Measurements from ENCODE around the gene FADS1.

FADS1 gene

GRCh38 chr11:61793829-61794204 lies 23.0 kb downstream of the FADS1 start:
- DNase-seq (ENCODE audit: low read depth in 1 of 2, low spot score in 1 of 2) = no peak
- TF ChIP-seq JUND (IDR thresholded peaks at IDR 0.05; ENCODE audit: low read depth) = no peak
- in situ Hi-C loops (cut with HindIII; ENCODE audit: low pct_unique_long_range_greater_than_20kb, low sequenced_read_pairs) = no loop called here

GRCh38 chr11:61793083-61793828 lies 23.5 kb downstream of the FADS1 start:
- no peak for DNase-seq (ENCODE audit: low read depth in 1 of 2, low spot score in 1 of 2)
- no peak for TF ChIP-seq JUND (IDR thresholded peaks at IDR 0.05; ENCODE audit: low read depth)
- in situ Hi-C loops (cut with HindIII; ENCODE audit: low pct_unique_long_range_greater_than_20kb, low sequenced_read_pairs) = no loop called here

- no peak for TF ChIP-seq JUND (IDR thresholded peaks at IDR 0.05; ENCODE audit: low read depth)
- in situ Hi-C loops (cut with HindIII; ENCODE audit: low pct_unique_long_range_greater_than_20kb, low sequenced_read_pairs) = no loop called here
- peak; percentile 95 to 97 for DNase-seq (ENCODE audit: low read depth in 1 of 2, low spot score in 1 of 2)
Measured at GRCh38 chr11:61792310-61793082, 24.3 kb downstream of the FADS1 start, which contains the start of the genes FEN1 and TMEM258. TSS of gene FEN1 (plus strand) at chr11:61792911. CDS start at chr11:61795362, 2,451 bp downstream. TSS of gene TMEM258 (minus strand) at chr11:61792599. CDS start at chr11:61792558, 41 bp downstream.

GRCh38 chr11:61791737-61792309 lies 25.0 kb downstream of the FADS1 start:
- no peak for TF ChIP-seq JUND (IDR thresholded peaks at IDR 0.05; ENCODE audit: low read depth)
- DNase-seq (ENCODE audit: low read depth in 1 of 2, low spot score in 1 of 2) = peak in 1 of 2 experiments; percentile 82
- in situ Hi-C loops (cut with HindIII; ENCODE audit: low pct_unique_long_range_greater_than_20kb, low sequenced_read_pairs) = no loop called here

- in situ Hi-C loops (cut with HindIII; ENCODE audit: low pct_unique_long_range_greater_than_20kb, low sequenced_read_pairs) = no loop called here
- peak in 1 of 2 experiments; percentile 65 for DNase-seq (ENCODE audit: low read depth in 1 of 2, low spot score in 1 of 2)
- TF ChIP-seq JUND (IDR thresholded peaks at IDR 0.05; ENCODE audit: low read depth) = no peak
Measured at GRCh38 chr11:61787928-61788491, 28.8 kb downstream of the FADS1 start.

GRCh38 chr11:61785837-61786402 lies 30.9 kb downstream of the FADS1 start:
- DNase-seq (ENCODE audit: low read depth in 1 of 2, low spot score in 1 of 2) = no peak
- in situ Hi-C loops (cut with HindIII; ENCODE audit: low pct_unique_long_range_greater_than_20kb, low sequenced_read_pairs) = no loop called here
- TF ChIP-seq JUND (IDR thresholded peaks at IDR 0.05; ENCODE audit: low read depth) = no peak

- in situ Hi-C loops (cut with HindIII; ENCODE audit: low pct_unique_long_range_greater_than_20kb, low sequenced_read_pairs) = no loop called here
- no peak for TF ChIP-seq JUND (IDR thresholded peaks at IDR 0.05; ENCODE audit: low read depth)
- DNase-seq (ENCODE audit: low read depth in 1 of 2, low spot score in 1 of 2) = no peak
Measured at GRCh38 chr11:61784506-61784805, 32.3 kb downstream of the FADS1 start.

GRCh38 chr11:61783717-61784505 lies 32.9 kb downstream of the FADS1 start:
- TF ChIP-seq JUND (IDR thresholded peaks at IDR 0.05; ENCODE audit: low read depth) = no peak
- DNase-seq (ENCODE audit: low read depth in 1 of 2, low spot score in 1 of 2) = peak in 1 of 2 experiments; percentile 7
- in situ Hi-C loops (cut with HindIII; ENCODE audit: low pct_unique_long_range_greater_than_20kb, low sequenced_read_pairs) = no loop called here

- DNase-seq (ENCODE audit: low read depth in 1 of 2, low spot score in 1 of 2) = no peak
- in situ Hi-C loops (cut with HindIII; ENCODE audit: low pct_unique_long_range_greater_than_20kb, low sequenced_read_pairs) = no loop called here
- TF ChIP-seq JUND (IDR thresholded peaks at IDR 0.05; ENCODE audit: low read depth) = no peak
Measured at GRCh38 chr11:61782841-61783240, 34.0 kb downstream of the FADS1 start.

GRCh38 chr11:61782299-61782698 lies 34.5 kb downstream of the FADS1 start:
- no peak for TF ChIP-seq JUND (IDR thresholded peaks at IDR 0.05; ENCODE audit: low read depth)
- DNase-seq (ENCODE audit: low read depth in 1 of 2, low spot score in 1 of 2) = no peak
- in situ Hi-C loops (cut with HindIII; ENCODE audit: low pct_unique_long_range_greater_than_20kb, low sequenced_read_pairs) = no loop called here

GRCh38 chr11:61781585-61781984 lies 35.2 kb downstream of the FADS1 start:
- no peak for DNase-seq (ENCODE audit: low read depth in 1 of 2, low spot score in 1 of 2)
- TF ChIP-seq JUND (IDR thresholded peaks at IDR 0.05; ENCODE audit: low read depth) = no peak
- in situ Hi-C loops (cut with HindIII; ENCODE audit: low pct_unique_long_range_greater_than_20kb, low sequenced_read_pairs) = no loop called here
